Activated T-cell treated with anti-CD3 and anti-CD28 coated beads for 1 hour (primary cell): ENCODE data around the gene LST1.

Source experiments
- DNase-seq: peaks from one replicate; pipeline ENCODE4 v3.0.0-alpha.2; 2020; ENCODE audit warnings: low read depth

LST1 gene

GRCh38 chr6:31559958-31560696 lies 25.9 kb upstream of the LST1 start:
- DNase-seq, result peak; percentile 29

DNA sequence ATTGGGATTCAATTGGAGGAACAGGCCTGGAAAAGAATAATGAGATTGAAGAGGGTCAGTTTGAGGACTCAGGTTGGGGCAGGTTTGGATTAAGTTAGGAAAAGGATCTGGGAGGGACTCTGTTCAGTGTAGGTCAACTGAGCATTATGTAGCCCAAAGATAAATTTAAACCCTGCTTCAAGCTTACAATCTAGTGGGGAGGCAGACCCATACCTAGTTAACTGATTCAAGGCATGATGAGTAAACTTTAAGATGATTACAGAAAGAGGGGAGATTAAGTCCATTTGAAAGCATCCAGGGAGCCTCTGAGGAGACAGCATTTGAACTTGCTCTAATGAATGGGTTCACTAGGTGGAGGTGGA lies 25.4 kb upstream of the LST1 start:
- DNase-seq, result no peak

- DNase-seq, result no peak
Observed at GRCh38 chr6:31567531-31568370, 18.3 kb upstream of the LST1 start.

DNA sequence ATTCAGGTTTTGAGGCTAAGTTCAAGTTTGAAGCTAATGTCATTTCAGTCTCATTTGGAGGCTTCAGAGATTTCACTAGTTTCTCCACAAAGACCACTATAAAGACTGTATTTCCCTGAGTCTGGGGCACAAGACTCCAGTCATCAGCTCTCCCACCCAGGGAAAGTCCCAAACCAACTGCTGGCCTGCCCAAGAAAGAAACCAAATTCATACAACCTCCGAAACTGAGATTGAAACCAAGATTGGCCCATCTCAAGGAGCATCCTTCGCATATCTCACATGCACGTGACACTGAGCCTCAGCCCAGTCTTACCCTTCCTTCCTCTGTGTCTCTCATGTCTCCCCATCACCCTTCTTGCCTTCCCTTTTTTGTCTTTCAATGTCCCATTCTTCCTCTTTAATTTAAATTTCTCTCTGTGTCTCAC lies 17.5 kb upstream of the LST1 start:
- peak; percentile 32 for DNase-seq

DNA sequence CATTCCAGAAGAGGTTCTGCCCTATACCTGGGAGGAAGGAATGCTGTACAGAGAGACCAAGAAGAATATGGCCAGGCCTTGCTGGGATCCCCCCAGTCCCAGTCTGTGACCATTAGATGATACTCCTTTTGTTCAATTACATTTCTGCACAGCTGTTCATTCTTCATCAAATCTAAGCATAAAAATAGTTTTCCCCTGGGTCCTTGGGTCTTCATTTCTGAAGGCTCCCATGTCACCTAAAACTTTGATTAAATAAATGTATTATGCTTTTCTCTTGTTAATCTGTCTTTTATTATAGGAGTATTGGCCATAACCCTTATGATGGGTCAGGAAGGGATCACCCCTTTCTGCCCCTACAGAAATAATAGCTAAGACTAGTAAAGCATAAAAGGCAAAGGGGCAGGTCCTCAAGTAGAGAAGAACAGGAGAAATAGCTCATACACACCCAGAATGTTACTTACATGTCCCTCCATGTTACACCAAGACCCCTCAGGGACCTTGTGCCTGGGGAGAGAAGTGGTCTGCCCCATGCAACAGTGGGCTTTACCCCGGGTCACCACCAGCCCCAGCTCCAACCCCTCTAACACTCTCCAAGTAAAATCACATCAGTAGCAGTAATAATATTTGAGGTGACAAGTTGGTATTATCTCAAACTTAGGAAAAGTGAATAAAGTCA lies 16.1 kb upstream of the LST1 start:
- no peak for DNase-seq

- peak; percentile 64 for DNase-seq
Observed at GRCh38 chr6:31572041-31572911, 13.8 kb upstream of the LST1 start, which contains the start of gene LTA. Gene LTA (plus strand): TSS chr6:31572289. CDS start chr6:31572743, 454 bp downstream.

GRCh38 chr6:31573239-31574105 lies 12.6 kb upstream of the LST1 start:
- DNase-seq, result no peak

DNA sequence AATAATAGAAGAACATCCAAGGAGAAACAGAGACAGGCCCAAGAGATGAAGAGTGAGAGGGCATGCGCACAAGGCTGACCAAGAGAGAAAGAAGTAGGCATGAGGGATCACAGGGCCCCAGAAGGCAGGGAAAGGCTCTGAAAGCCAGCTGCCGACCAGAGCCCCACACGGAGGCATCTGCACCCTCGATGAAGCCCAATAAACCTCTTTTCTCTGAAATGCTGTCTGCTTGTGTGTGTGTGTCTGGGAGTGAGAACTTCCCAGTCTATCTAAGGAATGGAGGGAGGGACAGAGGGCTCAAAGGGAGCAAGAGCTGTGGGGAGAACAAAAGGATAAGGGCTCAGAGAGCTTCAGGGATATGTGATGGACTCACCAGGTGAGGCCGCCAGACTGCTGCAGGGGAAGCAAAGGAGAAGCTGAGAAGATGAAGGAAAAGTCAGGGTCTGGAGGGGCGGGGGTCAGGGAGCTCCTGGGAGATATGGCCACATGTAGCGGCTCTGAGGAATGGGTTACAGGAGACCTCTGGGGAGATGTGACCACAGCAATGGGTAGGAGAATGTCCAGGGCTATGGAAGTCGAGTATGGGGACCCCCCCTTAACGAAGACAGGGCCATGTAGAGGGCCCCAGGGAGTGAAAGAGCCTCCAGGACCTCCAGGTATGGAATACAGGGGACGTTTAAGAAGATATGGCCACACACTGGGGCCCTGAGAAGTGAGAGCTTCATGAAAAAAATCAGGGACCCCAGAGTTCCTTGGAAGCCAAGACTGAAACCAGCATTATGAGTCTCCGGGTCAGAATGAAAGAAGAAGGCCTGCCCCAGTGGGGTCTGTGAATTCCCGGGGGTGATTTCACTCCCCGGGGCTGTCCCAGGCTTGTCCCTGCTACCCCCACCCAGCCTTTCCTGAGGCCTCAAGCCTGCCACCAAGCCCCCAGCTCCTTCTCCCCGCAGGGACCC lies 11.7 kb upstream of the LST1 start:
- no peak for DNase-seq

GRCh38 chr6:31575335-31575901 lies 10.7 kb upstream of the LST1 start, which contains the start of gene TNF:
Gene TNF (plus strand): TSS chr6:31575565. CDS start chr6:31575742, 177 bp downstream.
- peak; percentile 76 for DNase-seq

GRCh38 chr6:31575952-31576685 lies 10.0 kb upstream of the LST1 start:
- DNase-seq, result no peak

DNA sequence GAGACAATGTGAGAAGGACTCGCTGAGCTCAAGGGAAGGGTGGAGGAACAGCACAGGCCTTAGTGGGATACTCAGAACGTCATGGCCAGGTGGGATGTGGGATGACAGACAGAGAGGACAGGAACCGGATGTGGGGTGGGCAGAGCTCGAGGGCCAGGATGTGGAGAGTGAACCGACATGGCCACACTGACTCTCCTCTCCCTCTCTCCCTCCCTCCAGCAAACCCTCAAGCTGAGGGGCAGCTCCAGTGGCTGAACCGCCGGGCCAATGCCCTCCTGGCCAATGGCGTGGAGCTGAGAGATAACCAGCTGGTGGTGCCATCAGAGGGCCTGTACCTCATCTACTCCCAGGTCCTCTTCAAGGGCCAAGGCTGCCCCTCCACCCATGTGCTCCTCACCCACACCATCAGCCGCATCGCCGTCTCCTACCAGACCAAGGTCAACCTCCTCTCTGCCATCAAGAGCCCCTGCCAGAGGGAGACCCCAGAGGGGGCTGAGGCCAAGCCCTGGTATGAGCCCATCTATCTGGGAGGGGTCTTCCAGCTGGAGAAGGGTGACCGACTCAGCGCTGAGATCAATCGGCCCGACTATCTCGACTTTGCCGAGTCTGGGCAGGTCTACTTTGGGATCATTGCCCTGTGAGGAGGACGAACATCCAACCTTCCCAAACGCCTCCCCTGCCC lies 9.0 kb upstream of the LST1 start:
- peak; percentile 35 for DNase-seq

- no peak for DNase-seq
Observed at GRCh38 chr6:31577579-31577966, 8.5 kb upstream of the LST1 start.

- DNase-seq, result peak; percentile 41
Observed at GRCh38 chr6:31578184-31579118, 7.6 kb upstream of the LST1 start.

- DNase-seq, result peak; percentile 27
Observed at GRCh38 chr6:31579119-31579505, 7.0 kb upstream of the LST1 start.

DNA sequence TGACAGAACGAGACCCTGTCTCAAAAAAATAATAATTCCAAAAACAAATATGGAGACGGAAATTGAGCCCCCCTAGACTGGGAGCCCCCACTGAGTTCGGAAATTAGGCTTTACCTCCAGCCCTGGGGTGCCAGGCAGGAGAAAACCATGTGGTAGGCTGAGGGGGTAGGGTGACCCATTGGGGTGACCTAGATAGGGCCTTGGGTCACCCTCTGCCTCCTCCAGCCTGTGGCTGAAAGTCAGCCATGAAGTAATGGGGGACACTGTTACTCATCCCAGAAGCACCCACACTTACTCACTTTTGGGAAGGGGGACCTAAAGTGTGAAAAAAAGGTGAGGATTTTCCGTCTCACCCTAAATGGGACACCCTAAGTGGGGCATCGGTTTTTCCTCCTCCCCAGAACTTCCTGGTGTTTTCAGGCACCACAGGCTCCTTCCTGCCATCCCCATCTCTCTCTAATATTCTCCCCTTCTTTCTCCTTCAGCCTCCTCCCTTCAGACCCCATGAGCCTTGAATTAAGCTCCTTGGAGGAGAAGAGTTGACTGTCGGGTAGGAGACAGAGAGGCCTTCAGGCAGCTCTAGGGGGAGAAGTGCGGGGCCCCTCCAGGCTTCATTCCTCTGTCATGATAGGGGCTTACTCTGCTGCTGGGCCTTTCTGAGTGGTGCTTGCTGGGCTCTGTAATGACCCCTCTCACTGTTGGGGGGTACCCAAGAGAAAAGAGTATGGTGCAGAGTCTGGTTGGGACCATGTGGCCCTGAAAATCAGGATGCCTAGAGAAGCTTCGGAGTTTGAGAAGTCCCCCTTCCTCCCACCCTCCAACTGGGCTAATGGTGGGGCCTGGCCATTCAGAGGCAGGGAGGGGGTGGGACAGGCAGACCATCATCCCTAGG lies 6.3 kb upstream of the LST1 start:
- peak; percentile 26 for DNase-seq

DNA sequence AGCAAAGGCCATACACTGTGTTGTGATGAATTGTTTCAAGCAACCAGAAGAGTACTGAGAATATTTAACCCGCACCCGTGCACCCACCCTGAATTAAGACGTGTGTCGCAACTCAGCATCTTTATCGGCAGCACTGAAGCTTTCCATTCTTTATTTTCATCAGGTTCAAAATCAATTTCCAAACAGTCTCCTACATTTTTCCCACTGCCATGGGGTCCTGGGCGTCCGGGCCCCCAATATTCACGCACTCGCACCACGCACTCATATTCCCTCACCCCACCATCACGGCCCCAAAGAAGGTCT lies 5.7 kb upstream of the LST1 start:
- DNase-seq, result no peak
